ENCODE measurements around the gene CDC42BPG.

- TF ChIP-seq EZH2phosphoT487 (IDR thresholded peaks at IDR 0.05; ENCODE audit: borderline replicate concordance, low read length) (no peak), CTCF (conservative IDR thresholded peaks at IDR 0.05; ENCODE audit: low read depth, low read length) (no peak)
These were observed 31.8 kb upstream of the CDC42BPG start for GRCh38 chr11:64876229-64876750.

Data from PC-3 (cell line).